ES-I3 (cell line): ENCODE data around the gene P2RX5.

Experiments
- H3K36me3 ChIP-seq: 2 replicates; pipeline ENCODE4 v1.6.1; 2013; ENCODE audit warnings: mild to moderate bottlenecking, low read length, control low read depth, moderate library complexity; ENCODE audit not compliant: insufficient read depth
- H3K4me1 ChIP-seq: 2 replicates; pipeline ENCODE4 v1.6.1; 2013; ENCODE audit warnings: mild to moderate bottlenecking, control low read depth, low read length; ENCODE audit not compliant: insufficient read depth
- H3K9ac ChIP-seq: 2 replicates; pipeline ENCODE4 v1.6.1; 2013; ENCODE audit warnings: low read depth, mild to moderate bottlenecking, low read length, moderate library complexity
- H3K9me3 ChIP-seq: 2 replicates; pipeline ENCODE4 v1.6.1; 2013; ENCODE audit warnings: mild to moderate bottlenecking, low read length, moderate library complexity; ENCODE audit not compliant: control insufficient read depth, insufficient read depth

The P2RX5 gene

DNA sequence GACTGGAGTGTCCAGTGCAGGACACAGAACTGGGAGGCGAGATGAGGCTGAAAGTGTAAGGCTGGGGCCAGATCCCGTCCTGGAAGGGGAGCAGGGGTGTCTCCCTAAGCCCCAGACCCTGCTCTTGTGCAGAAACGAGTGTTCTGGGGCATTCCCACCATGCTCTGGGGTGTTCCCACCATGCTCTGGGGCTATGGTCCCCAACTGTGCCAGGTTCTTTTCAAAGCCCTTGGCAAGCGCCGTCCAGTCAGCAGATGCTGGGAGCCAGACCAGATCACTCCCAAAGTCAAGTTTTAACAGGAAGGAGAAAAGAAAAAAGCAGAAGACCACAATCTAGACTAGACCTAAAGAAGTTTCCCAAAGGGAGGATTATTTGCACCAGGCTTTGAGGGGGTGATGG lies 30.1 kb downstream of the P2RX5 start:
- no peak overlapping the region for H3K9ac ChIP-seq
- no peaks in the 10 kb centered on the region; the same call in none of the 2 replicates for H3K36me3 ChIP-seq
- H3K9me3 ChIP-seq: no peaks in the 10 kb centered on the region
- H3K4me1 ChIP-seq: no peaks in the 10 kb centered on the region

DNA sequence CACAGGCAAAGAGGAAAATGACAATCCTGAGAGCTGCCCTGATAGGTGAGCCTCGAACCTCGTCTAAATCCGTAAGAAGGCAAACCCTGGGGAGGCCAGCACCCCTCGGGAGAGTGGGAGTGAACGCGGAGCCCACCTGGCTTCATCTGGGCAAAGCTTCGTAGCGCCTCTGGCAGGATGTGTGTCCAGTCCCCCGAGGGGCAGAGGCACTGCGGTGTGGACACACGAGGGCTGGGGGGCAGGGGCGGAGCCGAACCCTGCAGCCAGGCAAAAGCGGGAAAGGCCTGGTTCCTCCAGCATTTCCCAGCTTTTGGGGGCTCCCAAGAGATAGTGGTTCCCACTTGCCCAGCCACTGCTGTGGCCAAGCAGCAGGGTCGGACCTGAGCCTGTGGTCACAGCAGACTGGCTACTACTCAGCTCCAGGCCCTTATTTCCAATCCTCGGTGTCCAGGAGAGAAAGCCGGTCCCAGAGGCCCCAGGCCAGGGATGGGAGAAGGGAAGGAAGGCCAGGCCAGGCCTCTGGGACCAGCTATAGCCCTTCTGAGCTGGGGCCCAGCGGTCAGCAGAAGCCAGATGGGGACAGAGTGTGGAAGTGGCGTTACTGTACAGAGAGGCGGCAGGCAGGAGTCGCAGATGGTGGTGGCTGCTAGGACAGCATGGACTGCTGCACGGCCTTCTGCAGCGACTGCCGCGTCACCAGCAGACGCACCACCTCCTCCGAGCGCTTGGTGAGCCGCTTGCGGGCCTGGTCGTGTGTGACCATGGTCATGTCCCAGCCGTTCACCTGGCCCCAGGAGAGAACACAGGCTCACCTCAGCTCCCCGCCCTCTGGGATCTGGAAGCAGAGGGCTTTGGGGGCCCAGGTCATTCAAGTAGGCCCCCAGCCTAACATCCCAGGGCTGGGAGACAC lies 32.6 kb downstream of the P2RX5 start:
- Histone ChIP-seq H3K9ac (no peak overlapping the region), H3K36me3 (no peaks in the 10 kb centered on the region; the same call in none of the 2 replicates), H3K9me3 (no peaks in the 10 kb centered on the region), H3K4me1 (no peaks in the 10 kb centered on the region; the same call in 1 of the 2 replicates)

- no peaks in the 10 kb centered on the region; the same call in 1 of the 2 replicates for H3K4me1 ChIP-seq
- no peaks in the 10 kb centered on the region; the same call in 1 of the 2 replicates for H3K36me3 ChIP-seq
- H3K9ac ChIP-seq: no peak overlapping the region
- no peaks in the 10 kb centered on the region for H3K9me3 ChIP-seq
Measured at GRCh38 chr17:3660311-3660891, 35.6 kb downstream of the P2RX5 start.

- Histone ChIP-seq H3K9me3 (no peaks in the 10 kb centered on the region), H3K36me3 (no peaks in the 10 kb centered on the region; the same call in 1 of the 2 replicates), H3K9ac (no peak overlapping the region), H3K4me1 (no peaks in the 10 kb centered on the region; the same call in 1 of the 2 replicates)
Measured at GRCh38 chr17:3659541-3660111, 36.3 kb downstream of the P2RX5 start.

- Histone ChIP-seq H3K4me1 (no peaks in the 10 kb centered on the region; the same call in 1 of the 2 replicates), H3K36me3 (no peaks in the 10 kb centered on the region; the same call in 1 of the 2 replicates), H3K9ac (no peak overlapping the region), H3K9me3 (no peaks in the 10 kb centered on the region)
Measured at GRCh38 chr17:3658784-3659449, 37.0 kb downstream of the P2RX5 start.

DNA sequence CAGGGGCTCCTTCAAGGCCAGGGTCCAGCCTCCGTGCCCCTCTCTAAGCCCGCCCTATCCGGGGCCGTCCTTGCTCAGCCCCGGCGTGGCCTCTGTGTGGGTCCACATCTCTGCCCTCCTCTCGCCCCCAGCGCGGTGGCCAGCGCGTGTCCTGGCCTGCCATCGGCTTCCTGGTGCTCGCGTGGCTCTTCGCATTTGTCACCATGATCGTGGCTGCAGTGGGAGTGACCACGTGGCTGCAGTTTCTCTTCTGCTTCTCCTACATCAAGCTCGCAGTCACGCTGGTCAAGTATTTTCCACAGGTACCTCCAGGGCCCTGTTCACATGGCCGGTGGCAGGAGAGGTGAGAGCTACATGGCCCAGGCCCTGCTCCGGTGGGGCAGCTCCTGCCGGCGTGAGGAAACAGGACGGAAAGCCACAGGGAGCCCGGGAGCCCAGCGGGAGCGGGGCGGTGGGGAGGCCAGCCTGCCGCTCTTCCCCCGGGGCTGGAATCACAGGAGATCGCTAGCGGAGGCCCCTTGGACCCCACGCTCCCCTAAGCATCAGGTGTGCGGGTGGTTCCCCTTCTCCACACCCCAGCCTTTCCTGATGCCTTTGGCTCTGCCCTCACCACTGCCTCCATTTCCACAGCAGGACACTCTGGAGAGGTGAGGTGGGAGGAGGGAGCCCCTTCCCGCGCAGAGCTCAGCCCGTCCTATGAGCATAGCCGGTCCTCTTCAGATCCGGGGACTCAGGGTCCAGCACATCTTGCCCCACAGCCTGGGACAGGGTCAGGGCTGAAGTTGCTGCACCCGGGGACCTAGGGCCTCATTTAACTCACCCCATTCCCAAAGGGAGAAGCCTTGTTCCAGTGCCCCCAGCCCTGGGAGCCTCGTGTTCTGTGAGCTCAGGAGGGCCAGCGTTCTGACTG lies 37.8 kb downstream of the P2RX5 start:
- Histone ChIP-seq H3K9ac (no peak overlapping the region), H3K4me1 (no peaks in the 10 kb centered on the region; the same call in 1 of the 2 replicates), H3K9me3 (no peaks in the 10 kb centered on the region), H3K36me3 (no peaks in the 10 kb centered on the region; the same call in 1 of the 2 replicates)

GRCh38 chr17:3657588-3657869 lies 38.4 kb downstream of the P2RX5 start:
- Histone ChIP-seq H3K36me3 (no peaks in the 10 kb centered on the region; the same call in 1 of the 2 replicates), H3K9me3 (no peaks in the 10 kb centered on the region), H3K9ac (no peak overlapping the region), H3K4me1 (no peaks in the 10 kb centered on the region; the same call in 1 of the 2 replicates)

GRCh38 chr17:3656755-3657587 lies 39.0 kb downstream of the P2RX5 start:
- Histone ChIP-seq H3K9me3 (no peaks in the 10 kb centered on the region), H3K9ac (no peak overlapping the region), H3K4me1 (no peaks in the 10 kb centered on the region; the same call in 1 of the 2 replicates), H3K36me3 (no peaks in the 10 kb centered on the region; the same call in 1 of the 2 replicates)

- H3K9ac ChIP-seq: no peak overlapping the region
- no peaks in the 10 kb centered on the region; the same call in 1 of the 2 replicates for H3K4me1 ChIP-seq
- no peaks in the 10 kb centered on the region; the same call in 1 of the 2 replicates for H3K36me3 ChIP-seq
- no peaks in the 10 kb centered on the region for H3K9me3 ChIP-seq
Measured at GRCh38 chr17:3656353-3656752, 39.6 kb downstream of the P2RX5 start.

- Histone ChIP-seq H3K36me3 (no peaks in the 10 kb centered on the region), H3K9me3 (no peaks in the 10 kb centered on the region), H3K9ac (no peak overlapping the region), H3K4me1 (no peaks in the 10 kb centered on the region; the same call in 1 of the 2 replicates)
Measured at GRCh38 chr17:3655766-3656165, 40.2 kb downstream of the P2RX5 start.

GRCh38 chr17:3647769-3648555 lies 48.0 kb downstream of the P2RX5 start:
- Histone ChIP-seq H3K9ac (no peak overlapping the region), H3K9me3 (no peaks in the 10 kb centered on the region), H3K4me1 (no peaks in the 10 kb centered on the region), H3K36me3 (no peaks in the 10 kb centered on the region; the same call in 1 of the 2 replicates)

DNA sequence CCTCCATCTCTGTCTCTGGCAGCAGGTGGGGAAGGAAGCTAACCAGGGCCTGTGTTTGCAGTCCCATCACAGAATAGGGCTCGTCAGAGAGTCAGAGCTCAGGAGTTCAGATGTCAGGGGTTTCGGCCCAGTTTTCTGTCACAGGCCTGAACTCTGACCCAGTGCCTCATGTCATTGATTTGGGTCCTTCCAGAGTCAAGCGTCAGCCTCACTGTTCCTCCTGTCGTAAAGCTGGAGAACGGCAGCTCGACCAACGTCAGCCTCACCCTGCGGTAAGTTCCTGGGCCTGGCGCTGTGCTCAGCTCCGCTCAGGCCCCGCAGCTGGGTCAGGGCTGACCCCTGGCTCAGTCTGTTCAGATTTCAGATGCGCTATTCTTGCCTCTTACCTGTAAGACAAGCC lies 48.7 kb downstream of the P2RX5 start:
- peaks cover 4% of the 10 kb centered on the region for H3K36me3 ChIP-seq
- H3K9me3 ChIP-seq: no peaks in the 10 kb centered on the region
- no peak overlapping the region; the same call in 1 of the 2 replicates for H3K9ac ChIP-seq
- no peaks in the 10 kb centered on the region for H3K4me1 ChIP-seq
